HUES6 (cell line): ENCODE measurements around the gene SMC1B.

Experiments used
- H3K27ac ChIP-seq: 2 replicates; pipeline ENCODE4 v1.7.0; 2013; ENCODE audit warnings: low read depth, mild to moderate bottlenecking, low read length, inconsistent platforms
- H3K27me3 ChIP-seq: 2 replicates; pipeline ENCODE4 v1.6.1; 2013; ENCODE audit warnings: low read length; ENCODE audit not compliant: control insufficient read depth, insufficient read depth
- H3K36me3 ChIP-seq: 2 replicates; pipeline ENCODE4 v1.6.1; 2013; ENCODE audit warnings: low read length; ENCODE audit not compliant: control insufficient read depth, insufficient read depth
- H3K4me1 ChIP-seq: 2 replicates; pipeline ENCODE4 v1.6.1; 2013; ENCODE audit warnings: low read length; ENCODE audit not compliant: control insufficient read depth, insufficient read depth
- H3K4me3 ChIP-seq: 2 replicates; pipeline ENCODE4 v1.5.1; 2013; ENCODE audit warnings: low read depth, low read length
- H3K9ac ChIP-seq: one replicate; pipeline ENCODE4 v1.6.1; 2013; ENCODE audit warnings: mild to moderate bottlenecking, low read length
- H3K9me3 ChIP-seq: 2 replicates; pipeline ENCODE4 v1.6.1; 2013; ENCODE audit warnings: low read depth, low read length; ENCODE audit not compliant: control insufficient read depth, insufficient read depth

Gene SMC1B

DNA sequence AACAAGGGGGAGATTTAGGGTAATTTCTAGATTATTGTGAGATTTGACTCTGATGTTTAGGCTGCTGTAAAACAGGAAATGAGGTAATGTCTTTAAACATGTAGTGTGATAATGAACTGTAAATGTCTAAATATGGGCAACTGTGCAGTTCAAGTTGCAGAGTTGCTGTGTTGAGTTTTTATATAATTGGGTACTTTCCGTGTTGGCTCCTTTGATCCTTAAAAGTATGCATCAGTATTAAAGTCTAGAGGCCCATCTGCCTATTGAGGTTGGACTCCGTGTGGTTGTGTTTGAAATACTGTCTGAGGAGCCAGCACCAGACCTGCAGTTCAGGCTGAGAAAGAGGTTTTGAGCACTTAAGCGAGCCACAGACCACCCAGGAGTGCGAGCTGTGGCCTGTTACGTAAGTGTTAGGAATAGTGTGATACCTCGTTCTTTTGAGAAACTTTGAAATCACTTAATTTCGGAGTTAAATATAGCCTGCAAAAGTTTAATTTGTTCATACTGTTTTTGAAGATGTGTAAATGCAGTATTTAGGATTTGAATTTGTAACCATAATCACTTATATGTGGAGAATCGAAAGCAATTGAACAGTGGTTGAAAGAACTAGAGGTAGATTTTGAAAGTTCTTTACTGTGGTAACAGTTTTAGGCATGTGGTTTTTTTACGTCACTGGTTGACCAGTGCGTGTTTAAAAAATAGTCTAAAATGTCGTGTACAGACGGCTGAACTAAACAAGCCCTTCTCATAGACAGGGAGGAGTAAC, 94.7 kb downstream of the SMC1B start:
- Histone ChIP-seq H3K9me3 (no peaks in the 10 kb centered on the region), H3K27ac (no peak overlapping the region), H3K4me1 (peaks cover 32% of the 10 kb centered on the region), H3K36me3 (peaks cover 16% of the 10 kb centered on the region), H3K9ac (no peak overlapping the region), H3K4me3 (no peak overlapping the region), H3K27me3 (no peaks in the 10 kb centered on the region)

DNA sequence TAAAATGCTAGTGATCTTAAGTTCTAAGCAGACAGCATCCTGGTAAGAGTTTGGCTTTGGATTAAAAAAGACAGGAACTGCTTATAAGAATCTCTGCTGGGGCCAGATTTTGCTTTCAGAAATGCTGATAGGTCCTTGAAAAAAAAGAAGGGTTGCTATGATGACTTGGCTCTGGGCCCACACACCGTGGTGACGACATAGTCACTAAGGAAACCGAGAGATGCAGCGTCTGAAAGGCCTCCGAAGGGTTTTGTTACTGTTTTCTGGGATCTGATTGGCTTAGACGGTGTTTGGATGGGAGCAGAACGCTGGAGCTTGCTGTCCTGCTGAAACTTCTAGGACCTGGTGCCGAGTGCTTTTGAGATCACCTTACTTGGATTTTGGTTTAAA, 95.2 kb downstream of the SMC1B start:
- no peak overlapping the region for H3K4me3 ChIP-seq
- peaks cover 10% of the 10 kb centered on the region for H3K36me3 ChIP-seq
- H3K4me1 ChIP-seq, result peaks cover 34% of the 10 kb centered on the region
- H3K9me3 ChIP-seq, result no peaks in the 10 kb centered on the region
- H3K27ac ChIP-seq, result no peak overlapping the region
- no peak overlapping the region for H3K9ac ChIP-seq
- H3K27me3 ChIP-seq, result no peaks in the 10 kb centered on the region

DNA sequence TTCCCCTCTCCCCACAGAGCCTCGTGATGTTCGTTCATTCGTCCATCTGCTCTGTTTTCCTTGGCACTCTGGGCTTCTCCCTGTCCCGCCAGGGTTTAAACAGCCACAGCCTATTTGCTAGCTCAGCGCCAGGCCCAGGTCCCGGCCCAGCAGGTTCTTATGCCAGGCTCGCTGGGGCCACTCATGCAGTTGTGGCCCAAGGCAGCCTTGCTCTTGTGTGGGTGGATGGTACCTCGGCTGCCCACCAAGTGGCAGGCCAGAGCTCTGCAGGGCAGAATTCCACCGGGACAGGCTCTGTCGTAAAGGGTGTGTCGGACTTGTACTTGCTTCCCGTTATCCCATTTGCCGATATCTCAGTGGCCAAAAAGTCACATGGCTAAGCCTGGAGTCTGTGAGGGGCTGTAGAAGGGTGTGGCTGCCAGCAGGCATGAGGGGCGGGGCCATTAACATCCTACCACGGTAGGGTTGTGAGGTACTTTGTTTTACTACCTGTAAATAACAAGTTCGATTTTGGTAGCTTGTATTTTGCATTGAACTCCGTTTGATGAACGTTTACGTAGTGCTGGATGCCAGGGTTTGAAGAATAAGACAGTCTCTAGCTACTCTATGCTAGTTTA, 95.7 kb downstream of the SMC1B start:
- peaks cover 38% of the 10 kb centered on the region for H3K4me1 ChIP-seq

DNA sequence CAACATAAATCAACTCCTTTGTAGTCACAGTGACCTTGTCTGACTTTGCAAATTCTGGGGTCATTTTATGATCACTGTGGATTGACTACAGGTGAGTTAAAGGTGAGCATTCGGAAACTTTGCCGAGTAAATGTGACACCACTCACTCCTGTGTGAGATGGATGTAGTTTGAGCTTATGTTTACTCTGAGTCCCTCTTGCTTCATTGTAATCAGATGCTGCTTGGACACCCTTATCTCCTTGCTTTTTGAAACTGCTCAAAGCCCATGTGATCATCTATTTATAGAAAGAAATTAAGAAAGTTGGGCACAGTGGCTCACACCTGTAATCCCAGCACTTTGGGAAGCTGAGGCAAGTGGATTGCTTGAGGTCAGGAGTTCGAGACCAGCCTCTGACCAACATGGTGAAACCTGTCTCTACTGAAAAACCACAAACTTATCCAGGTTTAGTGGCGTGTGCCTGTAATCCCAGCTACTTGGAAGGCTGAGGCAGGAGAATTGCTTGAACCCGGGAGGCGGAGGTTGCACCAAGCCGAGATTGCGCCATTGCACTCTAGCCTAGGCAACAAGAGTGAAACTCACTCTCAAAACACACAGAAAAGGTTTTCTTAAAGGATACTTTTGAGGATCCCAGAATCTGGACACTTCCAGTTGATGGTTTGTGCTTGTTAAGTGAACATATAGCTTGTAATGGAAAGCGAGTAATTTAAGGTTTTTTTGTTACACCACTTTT, 96.4 kb downstream of the SMC1B start:
- Histone ChIP-seq H3K9me3 (no peaks in the 10 kb centered on the region), H3K4me3 (no peak overlapping the region), H3K27me3 (no peaks in the 10 kb centered on the region), H3K9ac (no peak overlapping the region), H3K36me3 (0 out of 2 replicates have a peak, but pooled peaks cover 5% of the 10 kb centered on the region), H3K4me1 (peaks cover 41% of the 10 kb centered on the region), H3K27ac (no peak overlapping the region)

More for the DNA sequence above, 95.7 kb downstream of the SMC1B start:
- Histone ChIP-seq H3K27ac (no peak overlapping the region), H3K4me3 (no peak overlapping the region), H3K9ac (no peak overlapping the region), H3K9me3 (no peaks in the 10 kb centered on the region), H3K27me3 (no peaks in the 10 kb centered on the region), H3K36me3 (peaks cover 5% of the 10 kb centered on the region; the same call in 1 of the 2 replicates)

DNA sequence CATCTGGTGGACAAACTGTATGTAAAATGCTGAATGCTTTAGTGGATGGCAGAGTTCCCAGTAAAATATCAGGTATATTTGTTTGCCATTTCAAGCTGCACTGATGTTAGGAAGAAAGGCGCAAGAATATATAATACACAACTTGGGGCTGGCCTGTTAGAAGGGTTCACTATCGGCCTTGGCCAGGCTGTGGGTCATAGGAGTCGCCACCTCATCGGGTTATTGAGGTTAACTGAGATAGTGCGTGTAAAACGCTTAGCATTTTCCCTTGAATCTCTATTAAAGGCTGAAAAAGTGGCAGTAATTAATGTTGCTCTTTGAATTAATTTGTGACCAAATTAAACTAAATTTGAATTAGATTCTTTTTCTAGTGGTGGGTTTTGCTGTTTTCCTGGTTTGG, 98.6 kb downstream of the SMC1B start:
- peaks cover 45% of the 10 kb centered on the region for H3K4me1 ChIP-seq
- H3K27ac ChIP-seq, result no peak overlapping the region

DNA sequence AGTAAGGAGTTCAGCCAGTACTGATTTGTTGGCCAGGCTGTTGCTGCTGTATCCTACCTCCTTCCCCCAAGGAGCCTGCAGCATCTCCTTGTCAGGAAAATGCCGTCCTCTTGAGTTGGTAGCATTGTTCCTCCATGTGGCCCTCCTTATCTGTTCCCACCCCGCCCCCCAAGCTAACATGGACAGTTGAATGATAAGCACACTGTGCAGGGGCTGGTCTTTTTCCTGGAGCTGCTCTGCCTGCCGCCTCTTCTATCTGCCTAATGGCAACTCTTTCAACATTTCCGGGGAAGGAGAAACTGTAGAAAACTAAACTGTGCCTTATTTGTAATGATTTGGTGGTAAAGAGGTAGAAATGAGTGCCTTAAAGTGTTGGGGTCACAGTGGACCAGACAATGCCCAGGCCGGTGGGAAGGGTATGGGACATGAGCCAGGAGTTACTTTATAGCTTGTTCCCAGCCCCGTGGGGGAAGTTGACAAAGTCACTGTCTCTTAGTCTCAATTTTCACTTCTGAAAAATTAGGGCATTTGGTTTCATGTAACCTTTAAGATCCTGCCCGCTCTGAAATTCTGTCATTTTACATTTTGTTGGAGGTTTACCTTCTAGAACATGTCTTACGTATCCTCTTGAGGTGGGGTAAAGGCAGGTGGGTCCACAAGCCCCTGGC, 99.2 kb downstream of the SMC1B start:
- Histone ChIP-seq H3K9ac (no peak overlapping the region), H3K27ac (no peak overlapping the region), H3K4me1 (peaks cover 41% of the 10 kb centered on the region), H3K27me3 (peaks cover 5% of the 10 kb centered on the region; the same call in 1 of the 2 replicates), H3K4me3 (no peak overlapping the region), H3K9me3 (no peaks in the 10 kb centered on the region), H3K36me3 (0 out of 2 replicates have a peak, but pooled peaks cover 5% of the 10 kb centered on the region)

More for the DNA sequence above, 98.6 kb downstream of the SMC1B start:
- H3K4me3 ChIP-seq, result no peak overlapping the region
- H3K36me3 ChIP-seq, result 0 out of 2 replicates have a peak, but pooled peaks cover 5% of the 10 kb centered on the region
- H3K9ac ChIP-seq, result no peak overlapping the region
- no peaks in the 10 kb centered on the region for H3K9me3 ChIP-seq
- H3K27me3 ChIP-seq, result peaks cover 5% of the 10 kb centered on the region; the same call in 1 of the 2 replicates

DNA sequence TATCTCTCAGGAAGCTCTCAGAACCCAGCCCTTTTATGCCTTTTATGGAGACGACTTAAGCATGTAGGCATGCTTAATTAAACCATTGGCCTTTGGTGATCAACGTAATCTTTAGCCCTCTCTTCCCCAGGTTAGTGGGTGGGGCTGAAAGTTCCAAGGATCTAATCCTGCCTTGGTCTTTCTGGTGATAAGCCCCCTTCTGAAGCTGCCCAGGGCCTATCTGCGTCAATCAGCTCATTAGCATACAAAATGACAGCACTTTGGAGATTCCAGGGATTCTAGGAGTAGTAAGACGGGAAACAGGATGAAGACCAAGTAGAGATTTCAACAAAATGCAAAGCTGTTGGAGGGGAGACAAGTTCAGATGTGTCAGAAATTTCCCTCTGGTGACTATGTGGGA, 100.5 kb downstream of the SMC1B start:
- H3K4me3 ChIP-seq, result no peak overlapping the region
- H3K9ac ChIP-seq, result no peak overlapping the region
- H3K27ac ChIP-seq, result no peak overlapping the region
- 0 out of 2 replicates have a peak, but pooled peaks cover 5% of the 10 kb centered on the region for H3K36me3 ChIP-seq
- H3K9me3 ChIP-seq, result no peaks in the 10 kb centered on the region
- peaks cover 37% of the 10 kb centered on the region for H3K4me1 ChIP-seq
- peaks cover 5% of the 10 kb centered on the region; the same call in 1 of the 2 replicates for H3K27me3 ChIP-seq

DNA sequence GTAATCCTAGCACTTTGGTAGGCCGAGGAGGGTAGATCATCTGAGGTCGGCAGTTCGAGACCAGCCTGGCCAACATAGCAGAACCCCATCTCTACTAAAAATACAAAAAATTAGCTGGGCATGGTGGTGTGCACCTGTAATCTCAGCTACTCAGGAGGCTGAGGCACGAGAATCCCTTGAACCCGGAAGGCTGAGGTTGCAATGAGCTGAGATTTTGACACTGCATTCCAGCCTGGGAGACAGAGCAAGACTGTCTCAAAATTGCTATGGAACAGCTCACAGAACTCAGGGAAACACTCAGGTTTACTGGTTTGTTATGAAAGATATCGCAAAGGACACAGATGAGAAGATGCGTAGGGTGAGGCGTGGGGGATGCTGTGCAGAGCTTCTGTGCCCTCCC, 101.0 kb downstream of the SMC1B start:
- Histone ChIP-seq H3K4me3 (no peak overlapping the region), H3K9ac (no peak overlapping the region), H3K4me1 (peaks cover 34% of the 10 kb centered on the region), H3K27me3 (peaks cover 5% of the 10 kb centered on the region; the same call in 1 of the 2 replicates), H3K27ac (no peak overlapping the region), H3K9me3 (no peaks in the 10 kb centered on the region), H3K36me3 (0 out of 2 replicates have a peak, but pooled peaks cover 5% of the 10 kb centered on the region)

DNA sequence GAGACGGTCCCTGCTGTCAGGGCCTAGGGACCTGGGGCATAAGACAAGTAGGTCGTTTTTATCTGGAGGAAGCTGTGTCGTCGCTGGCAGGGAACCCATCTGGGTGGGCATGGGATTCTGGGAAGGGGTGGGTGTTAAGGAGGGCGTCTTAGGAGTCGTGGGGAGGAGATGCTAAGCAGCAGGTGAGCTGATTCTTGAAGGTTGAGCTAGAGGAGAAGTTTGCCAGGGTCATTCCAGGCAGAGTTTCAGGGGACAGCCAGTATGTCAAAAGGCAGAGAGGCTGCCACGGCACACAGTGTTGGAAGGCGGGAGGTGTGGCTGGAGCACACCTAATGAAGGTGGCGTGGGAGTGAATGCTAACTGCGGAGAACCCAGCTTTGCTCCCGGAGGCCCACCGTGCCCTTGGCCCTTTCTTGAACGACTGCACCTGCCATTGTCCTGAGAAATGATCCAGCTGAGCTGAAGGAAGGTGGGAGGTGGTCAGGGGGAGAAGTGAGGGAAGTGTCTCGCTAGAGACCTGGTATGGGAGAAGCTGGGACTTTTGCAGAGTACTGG, 102.3 kb downstream of the SMC1B start:
- no peak overlapping the region for H3K27ac ChIP-seq
- peaks cover 5% of the 10 kb centered on the region; the same call in 1 of the 2 replicates for H3K27me3 ChIP-seq
- no peaks in the 10 kb centered on the region for H3K9me3 ChIP-seq
- peaks cover 31% of the 10 kb centered on the region for H3K4me1 ChIP-seq
- peak overlapping the region; percentile 85 for H3K4me3 ChIP-seq
- 0 out of 2 replicates have a peak, but pooled peaks cover 5% of the 10 kb centered on the region for H3K36me3 ChIP-seq
- peak overlapping the region; percentile 64 for H3K9ac ChIP-seq

DNA sequence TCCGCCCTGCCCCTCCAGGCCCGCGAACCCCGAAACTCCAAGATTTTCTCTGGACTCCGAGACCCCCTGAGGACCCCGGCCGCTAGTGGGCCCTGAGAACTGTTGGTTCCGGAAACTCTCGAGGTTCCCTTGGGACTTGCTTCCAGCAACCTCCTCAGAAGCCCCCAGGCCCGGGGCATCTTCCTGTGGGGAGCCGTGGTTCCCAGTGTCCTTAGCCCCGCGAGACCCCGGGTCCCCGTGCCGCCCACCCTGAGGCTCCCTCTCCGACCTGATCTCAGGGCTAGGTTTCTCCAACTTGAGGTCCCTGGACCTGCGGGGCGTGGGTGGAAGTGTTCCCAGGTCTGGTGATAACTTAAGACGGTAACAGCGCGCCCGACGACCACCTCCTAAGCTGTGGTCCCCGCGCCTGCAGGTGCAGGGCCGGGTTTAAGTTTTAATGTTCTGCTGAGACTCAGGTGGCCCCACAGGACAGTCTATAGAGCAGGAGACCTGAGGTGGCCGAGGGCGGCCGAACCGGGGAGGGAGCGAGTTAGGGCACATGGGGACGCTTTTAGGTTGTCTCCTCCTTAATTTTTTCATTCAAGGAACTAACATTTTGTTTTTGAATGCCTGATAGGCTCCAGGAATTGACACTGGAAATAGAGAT, 102.9 kb downstream of the SMC1B start:
- 0 out of 2 replicates have a peak, but pooled peaks cover 5% of the 10 kb centered on the region for H3K36me3 ChIP-seq
- peaks cover 5% of the 10 kb centered on the region; the same call in 1 of the 2 replicates for H3K27me3 ChIP-seq
- H3K4me3 ChIP-seq, result peak overlapping the region; percentile 85
- H3K27ac ChIP-seq, result peak overlapping the region; percentile 55; the same call in 1 of the 2 replicates
- peak overlapping the region; percentile 64 for H3K9ac ChIP-seq
- H3K4me1 ChIP-seq, result peaks cover 31% of the 10 kb centered on the region
- no peaks in the 10 kb centered on the region for H3K9me3 ChIP-seq
